SH-SY5Y (cell line): ENCODE results near the gene LSM14A.

Experiments
- GATA2 ChIP-seq: IDR thresholded peaks from 2 replicates; pipeline ENCODE4 v1.6.1; 2011; ENCODE audit warnings: mild to moderate bottlenecking, low read depth, low read length
- GATA3 ChIP-seq: IDR thresholded peaks from 2 replicates; pipeline ENCODE4 v1.6.1; 2011; ENCODE audit warnings: low read depth, mild to moderate bottlenecking, low read length, moderate library complexity

- TF ChIP-seq GATA2 (no peak), GATA3 (no peak)
These were observed 87.2 kb downstream of the LSM14A start for GRCh38 chr19:34259367-34260095.
